Tracheal epithelial cell (primary cell): ENCODE measurements around the gene ACSL4. TPM values are rescaled to one million over a fixed set of nuclear protein-coding genes. Genes with fewer than 3 reads are reported as not detected.

Source experiments
- total RNA-seq: library from RNA; depleted of rRNA; stranded (reverse); fragments of >200 nt; gene quantifications from 2 replicates; pipeline ENCODE4 v1.2.1, GENCODE V29; 2014

ACSL4 gene
- total RNA-seq = 50.3 and 88.4 TPM in 2 replicates

DNA sequence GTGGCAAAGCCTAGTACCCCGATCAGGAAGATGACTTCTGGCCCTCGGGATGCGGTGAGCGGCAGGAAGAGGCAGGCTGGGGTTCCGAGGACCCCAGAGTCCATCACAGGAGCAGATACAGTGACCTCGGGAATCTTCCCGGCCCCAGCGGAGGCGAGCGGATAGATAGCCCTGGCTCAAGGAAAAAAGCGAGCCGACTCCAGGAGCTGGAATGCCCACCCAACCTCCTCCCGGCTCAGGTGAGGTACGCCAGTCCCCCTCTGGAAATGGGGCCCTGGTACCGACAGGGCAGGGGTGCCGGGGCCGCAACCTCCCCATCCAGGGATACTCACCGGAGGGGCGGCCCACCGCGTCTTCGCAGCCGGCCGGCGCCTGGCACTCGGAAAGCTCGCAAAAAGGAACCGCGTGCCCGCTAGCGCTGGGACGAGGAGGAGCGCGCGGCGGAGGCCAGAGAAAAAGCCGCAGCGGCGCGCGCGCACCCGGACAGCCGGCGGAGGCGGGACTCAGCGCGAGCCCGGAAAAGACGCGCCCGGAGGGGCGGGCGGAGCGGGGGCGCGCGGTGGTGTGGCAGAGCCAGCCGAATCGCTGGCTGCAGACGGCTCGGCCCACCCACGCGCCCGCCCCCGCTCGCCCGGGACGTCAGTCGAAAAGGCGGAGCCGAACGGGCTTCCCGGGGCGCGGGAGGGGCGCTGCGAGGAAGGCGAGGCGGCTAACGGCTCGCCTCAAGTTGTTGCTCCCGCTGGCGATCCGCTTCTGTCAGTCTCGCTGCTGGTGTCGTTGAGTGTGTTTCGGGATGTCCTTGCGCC lies at the start of gene ACSL4:
ACSL4 (minus strand) TSS at position 451 of the 806 bp plus-strand sequence. CDS start 49,894 bp downstream, outside the sequence.

GRCh38 chrX:109624641-109625616 lies 108.1 kb downstream of the ACSL4 start, which contains the start of gene KCNE5:
Gene KCNE5, minus strand, starts transcription at chrX:109625172. Its CDS starts 152 bp downstream, at chrX:109625020.

Other genes with a start within 250 kb of the ACSL4 start
- 12.3 and 14.7 TPM in 2 replicates for gene NXT2, start 196.4 kb downstream of the ACSL4 start, total RNA-seq
- 0.21 TPM in 1 of 2 replicates, not detected in the other for gene KCNE5, start 108.1 kb downstream of the ACSL4 start, total RNA-seq